ENCODE measurements around the gene LEO1. TPM values are rescaled to one million over a fixed set of nuclear protein-coding genes. Genes with fewer than 3 reads are reported as not detected.

LEO1 gene
- total RNA-seq, 1 experiment from 2014 or later = 24.1 TPM

- no peaks in the 10 kb centered on the region for H3K9me2 ChIP-seq (replicated peaks; ENCODE audit: low read length)
- TF ChIP-seq EZH2phosphoT487 (IDR thresholded peaks at IDR 0.05; ENCODE audit: borderline replicate concordance, low read length) (no peak), EZH2 (IDR thresholded peaks at IDR 0.05; ENCODE audit: low read length, unreplicated experiment) (no peak), CTCF (conservative IDR thresholded peaks at IDR 0.05; ENCODE audit: low read depth, low read length) (no peak)
- ChIA-PET POLR2A (ENCODE audit: unreplicated experiment) (no interaction called here), CTCF (interaction anchor here (0.6 kb wide), 1 partner anchor 150 kb away, joined by 4 read pairs; no protein-coding TSS in a partner anchor)
- no peak overlapping the region for H2AFZ ChIP-seq (ENCODE audit: low read length)
- peak; percentile 93 for DNase-seq
- H3K27ac ChIP-seq (ENCODE audit: low read length) = peak overlapping the region; percentile 73
- ATAC-seq = peak; percentile 93
- H3K36me3 ChIP-seq (ENCODE audit: low read depth, low read length) = peaks cover 3% of the 10 kb centered on the region; the same call in 1 of the 2 replicates
- no peaks in the 10 kb centered on the region for H3K27me3 ChIP-seq (ENCODE audit: low read length)
- H3K9ac ChIP-seq (ENCODE audit: low read length) = no peak overlapping the region
- no peak overlapping the region for H3K4me3 ChIP-seq (ENCODE audit: low read length)
- peaks cover 19% of the 10 kb centered on the region for H3K4me1 ChIP-seq (ENCODE audit: insufficient read depth, low read length)
- no peaks in the 10 kb centered on the region for H3K79me2 ChIP-seq (ENCODE audit: low read length)
- 0 out of 2 replicates have a peak overlapping the region, but pooled peaks have one; percentile 28 for H3K4me2 ChIP-seq (ENCODE audit: low read length)
- no TSS peak for BruUV-seq (replicated peaks)
- H3F3A ChIP-seq (ENCODE audit: low read length, unreplicated experiment) = no peaks in the 10 kb centered on the region
- H3K9me3 ChIP-seq (ENCODE audit: low read length) = no peaks in the 10 kb centered on the region
- intact Hi-C loops (cut with micrococcal nuclease) = no loop called here
- no peaks in the 10 kb centered on the region for H4K20me1 ChIP-seq (ENCODE audit: low read length)
Measured at GRCh38 chr15:51931638-51932037, 39.9 kb downstream of the LEO1 start.

GRCh38 chr15:51931016-51931415 lies 40.6 kb downstream of the LEO1 start:
- Histone ChIP-seq H3K9me2 (replicated peaks; ENCODE audit: low read length) (no peaks in the 10 kb centered on the region), H3K36me3 (ENCODE audit: low read depth, low read length) (peaks cover 3% of the 10 kb centered on the region; the same call in 1 of the 2 replicates), H3K4me1 (ENCODE audit: insufficient read depth, low read length) (peaks cover 19% of the 10 kb centered on the region), H2AFZ (ENCODE audit: low read length) (no peak overlapping the region), H3K4me2 (ENCODE audit: low read length) (peak overlapping the region; percentile 28; the same call in 1 of the 2 replicates), H3K79me2 (ENCODE audit: low read length) (no peaks in the 10 kb centered on the region), H4K20me1 (ENCODE audit: low read length) (no peaks in the 10 kb centered on the region), H3K9ac (ENCODE audit: low read length) (0 out of 2 replicates have a peak overlapping the region, but pooled peaks have one; percentile 25), H3K4me3 (ENCODE audit: low read length) (no peak overlapping the region), H3F3A (ENCODE audit: low read length, unreplicated experiment) (no peaks in the 10 kb centered on the region), H3K27me3 (ENCODE audit: low read length) (no peaks in the 10 kb centered on the region), H3K9me3 (ENCODE audit: low read length) (no peaks in the 10 kb centered on the region), H3K27ac (ENCODE audit: low read length) (peak overlapping the region; percentile 73)
- CTCF ChIA-PET = interaction anchor here (0.6 kb wide), 1 partner anchor 151 kb away, joined by 4 read pairs; no protein-coding TSS in a partner anchor
- intact Hi-C loops (cut with micrococcal nuclease) = no loop called here
- DNase-seq (no peak), ATAC-seq (no peak)
- TF ChIP-seq EZH2 (IDR thresholded peaks at IDR 0.05; ENCODE audit: low read length, unreplicated experiment) (no peak), EZH2phosphoT487 (IDR thresholded peaks at IDR 0.05; ENCODE audit: borderline replicate concordance, low read length) (no peak), CTCF (conservative IDR thresholded peaks at IDR 0.05; ENCODE audit: low read depth, low read length) (no peak)
- no TSS peak for BruUV-seq (replicated peaks)
- POLR2A ChIA-PET (ENCODE audit: unreplicated experiment) = no interaction called here

GRCh38 chr15:51926809-51927208 lies 44.8 kb downstream of the LEO1 start:
- CTCF ChIA-PET = no interaction called here
- H3F3A ChIP-seq (ENCODE audit: low read length, unreplicated experiment) = no peaks in the 10 kb centered on the region

More at GRCh38 chr15:51926809-51927208, 44.8 kb downstream of the LEO1 start:
- POLR2A ChIA-PET (ENCODE audit: unreplicated experiment) = interaction anchor here (0.7 kb wide), 1 partner anchor 39 kb away, joined by 3 read pairs; no protein-coding TSS in a partner anchor
- H3K4me2 ChIP-seq (ENCODE audit: low read length) = no peak overlapping the region
- H3K27me3 ChIP-seq (ENCODE audit: low read length) = no peaks in the 10 kb centered on the region
- no peaks in the 10 kb centered on the region for H3K9me3 ChIP-seq (ENCODE audit: low read length)
- H3K36me3 ChIP-seq (ENCODE audit: low read depth, low read length) = peaks cover 3% of the 10 kb centered on the region; the same call in 1 of the 2 replicates
- no peaks in the 10 kb centered on the region for H3K79me2 ChIP-seq (ENCODE audit: low read length)
- H3K4me1 ChIP-seq (ENCODE audit: insufficient read depth, low read length) = peaks cover 14% of the 10 kb centered on the region
- H4K20me1 ChIP-seq (ENCODE audit: low read length) = no peaks in the 10 kb centered on the region
- no peak overlapping the region for H3K9ac ChIP-seq (ENCODE audit: low read length)
- H3K9me2 ChIP-seq (replicated peaks; ENCODE audit: low read length) = no peaks in the 10 kb centered on the region
- DNase-seq (no peak), ATAC-seq (no peak)
- no peak overlapping the region for H3K4me3 ChIP-seq (ENCODE audit: low read length)
- no TSS peak for BruUV-seq (replicated peaks)
- H2AFZ ChIP-seq (ENCODE audit: low read length) = no peak overlapping the region
- no peak overlapping the region for H3K27ac ChIP-seq (ENCODE audit: low read length)
- intact Hi-C loops (cut with micrococcal nuclease) = no loop called here
- no peak for TF ChIP-seq CTCF (conservative IDR thresholded peaks at IDR 0.05; ENCODE audit: low read depth, low read length)
- TF ChIP-seq EZH2phosphoT487 (IDR thresholded peaks at IDR 0.05; ENCODE audit: borderline replicate concordance, low read length) = no peak
- no peak for TF ChIP-seq EZH2 (IDR thresholded peaks at IDR 0.05; ENCODE audit: low read length, unreplicated experiment)
